Left colon (tissue), 2 donors: ENCODE data around the gene PLRG1. TPM values are rescaled to one million over a fixed set of nuclear protein-coding genes. Genes with fewer than 3 reads are reported as not detected.

Source experiments
- ATAC-seq: fragments of 200-7000 bp; cut with Tn5 transposase; one replicate; pipeline ENCODE4 v1.9.1; 2020; ENCODE audit warnings: mild to moderate bottlenecking, moderate library complexity
- DNase-seq, 2 donors: peaks; one replicate each; pipeline ENCODE4 v3.0.0-alpha.2; 2020
- intact Hi-C, 2 donors: fragments of 100-400 bp; cut with DNase I in 1 of 2; cut with micrococcal nuclease in 1 of 2; formaldehyde crosslinking; loops; one replicate each; pipeline versions ENCODE4 v1.11.2 to v1.14.0; 2022; cut with DNase I, micrococcal nuclease
- total RNA-seq, 2 donors: library from RNA; stranded (reverse); fragmentation: NEBNext Ultra II Directional; extraction: Animal tissue kit (Norgen Biotek cat#: 25700); gene quantifications; one replicate each; pipeline ENCODE4 v1.2.1, GENCODE V29; 2021
- donor health status: DM: no; HTN: no; CAD: no.
- donor health status: DM: yes; HTN: yes; CAD: no.

Gene PLRG1
- total RNA-seq, 2 donors from 2014 or later, result 57.4 to 57.9 TPM

- DNase-seq (peak in 1 of 2 donors; percentile 15), ATAC-seq (peak; percentile 20)
- intact Hi-C loops, result no loop called here
Observed at GRCh38 chr4:154490583-154491340, 59.4 kb downstream of the PLRG1 start.

GRCh38 chr4:154490234-154490582 is 60.0 kb downstream of the PLRG1 start:
- intact Hi-C loops, result no loop called here
- no peak for DNase-seq
- ATAC-seq, result no peak

DNA sequence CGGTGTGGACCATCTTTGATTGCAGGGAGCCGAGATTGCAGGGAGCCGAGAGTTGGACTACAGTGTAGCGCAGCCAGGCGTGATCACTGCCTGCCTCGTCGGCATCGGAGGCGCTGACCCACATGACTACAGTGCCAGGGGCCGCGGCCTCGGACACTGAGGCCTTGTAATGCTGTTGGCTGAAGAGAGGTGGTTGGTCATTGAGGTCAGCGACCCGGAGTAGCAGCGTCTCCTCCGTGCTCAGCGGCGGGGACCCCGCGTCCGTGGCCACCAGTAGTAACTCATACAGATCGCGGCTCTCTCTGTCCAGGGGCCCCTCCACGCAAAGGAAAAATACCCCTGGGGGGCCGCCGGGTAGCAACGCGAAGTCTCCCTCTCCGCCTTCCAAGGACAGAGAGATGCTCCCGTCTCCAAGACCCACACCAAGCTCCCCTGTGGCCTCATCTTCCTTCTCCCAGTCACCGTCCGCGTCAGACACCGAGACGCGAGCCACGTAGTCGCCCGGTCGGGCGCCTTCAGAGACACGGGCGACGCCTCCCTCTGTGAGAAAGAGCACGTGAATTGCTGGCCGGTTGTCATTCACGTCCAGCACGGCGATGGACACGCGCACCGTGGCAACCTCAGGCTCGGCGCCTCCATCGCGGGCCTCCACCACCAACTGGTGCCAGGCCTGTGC is 60.5 kb downstream of the PLRG1 start:
- DNase-seq (no peak), ATAC-seq (no peak)
- intact Hi-C loops, result no loop called here

- intact Hi-C loops, result no loop called here
- DNase-seq, result no peak
- no peak for ATAC-seq
Observed at GRCh38 chr4:154487145-154487544, 63.1 kb downstream of the PLRG1 start.

- ATAC-seq (no peak), DNase-seq (no peak)
- intact Hi-C loops, result no loop called here
Observed at GRCh38 chr4:154485127-154485773, 65.0 kb downstream of the PLRG1 start.

Other genes starting within 250 kb of the PLRG1 start
- 1 to 10 TPM in 1 of 2 donors, under 1 TPM in 1; 0.43 to 1.5 TPM for gene DCHS2, start 58.6 kb downstream of the PLRG1 start, total RNA-seq
- gene FGB, start 12.6 kb upstream of the PLRG1 start, total RNA-seq, result not detected
- not detected for gene FGA, start 40.3 kb upstream of the PLRG1 start, total RNA-seq
- not detected for gene FGG, start 62.3 kb upstream of the PLRG1 start, total RNA-seq
- under 1 TPM; 0.18 to 0.53 TPM for gene LRAT, start 193.6 kb upstream of the PLRG1 start, total RNA-seq
- gene RBM46, start 230.9 kb upstream of the PLRG1 start, total RNA-seq, result not detected